RPMI7951 (cell line): Measurements from ENCODE around the gene PLOD2. TPM values are rescaled to one million over a fixed set of nuclear protein-coding genes. Genes with fewer than 3 reads are reported as not detected.
A peak's percentile ranks its signal among the peaks of the same experiment; 100 is the strongest.

ENCODE experiments used
- DNase-seq: peaks from one replicate; pipeline ENCODE4 v3.0.0-alpha.2; 2012; ENCODE audit warnings: low read depth
- total RNA-seq: library from RNA; depleted of rRNA; stranded (reverse); fragments of >200 nt; shearing (Covaris generic); gene quantifications from 2 replicates; pipeline ENCODE4 v1.2.3, GENCODE V29; 2014

The PLOD2 gene
- total RNA-seq, 1 experiment from 2014 or later: 221 TPM

GRCh38 chr3:146166415-146166821, 5.4 kb upstream of the PLOD2 start:
- peak; percentile 98 for DNase-seq

DNA sequence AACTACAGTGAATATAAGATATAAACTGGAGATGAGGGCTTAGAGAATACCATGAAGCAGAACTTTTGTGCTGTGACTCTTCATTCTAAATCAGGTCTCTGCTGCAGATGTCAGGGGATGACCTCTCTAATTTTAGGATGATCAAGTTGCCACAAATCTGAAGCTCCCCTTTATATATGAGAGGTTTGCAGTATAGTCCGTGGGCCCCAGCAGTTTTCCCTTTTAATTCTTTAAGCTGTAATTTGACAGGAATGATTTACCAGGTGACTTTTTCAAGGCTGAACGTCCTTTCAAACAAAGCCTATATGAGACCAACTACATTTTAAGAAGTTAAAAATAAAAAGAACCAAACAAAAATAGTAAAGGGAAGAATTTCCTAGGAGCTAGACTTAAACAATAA, 4.9 kb upstream of the PLOD2 start:
- no peak for DNase-seq

DNA sequence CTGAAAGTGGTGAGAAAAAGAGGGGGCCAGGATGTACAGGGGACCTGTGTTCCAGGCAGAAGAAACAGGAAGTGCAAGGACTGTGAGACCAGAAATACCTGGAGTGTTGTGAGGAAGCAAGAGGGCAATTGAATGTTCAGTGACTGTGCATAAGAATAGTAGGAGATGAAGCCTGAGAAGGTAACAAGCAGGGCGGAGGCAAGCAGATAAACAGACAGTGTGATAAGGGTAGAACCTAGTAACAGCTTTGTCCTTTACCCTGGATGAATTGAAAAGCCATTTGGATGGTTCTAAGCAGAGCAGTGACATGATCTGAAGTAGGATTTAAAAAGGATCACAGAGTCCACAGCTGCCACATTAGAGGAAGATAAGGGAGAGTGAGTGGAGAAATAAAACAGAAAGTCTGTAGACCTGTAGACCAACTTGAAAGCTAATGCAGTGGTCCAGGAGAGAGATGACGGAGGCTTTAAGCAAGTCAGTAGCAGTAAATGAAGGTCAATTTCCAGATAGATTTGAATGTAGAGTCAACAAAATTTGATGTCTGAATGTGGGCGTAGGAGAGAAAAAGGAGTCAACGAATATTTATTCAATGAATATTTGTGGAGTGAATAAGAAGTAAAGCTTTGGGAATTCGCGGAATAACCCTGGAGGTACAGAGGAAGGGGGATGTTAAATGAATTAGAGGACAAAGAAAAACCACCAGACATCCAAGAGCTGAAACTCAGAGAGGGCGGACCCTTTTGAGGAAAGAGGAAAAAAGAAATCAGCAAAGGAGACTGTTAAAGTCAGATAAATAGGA, 4.2 kb upstream of the PLOD2 start:
- DNase-seq: peak; percentile 85

DNA sequence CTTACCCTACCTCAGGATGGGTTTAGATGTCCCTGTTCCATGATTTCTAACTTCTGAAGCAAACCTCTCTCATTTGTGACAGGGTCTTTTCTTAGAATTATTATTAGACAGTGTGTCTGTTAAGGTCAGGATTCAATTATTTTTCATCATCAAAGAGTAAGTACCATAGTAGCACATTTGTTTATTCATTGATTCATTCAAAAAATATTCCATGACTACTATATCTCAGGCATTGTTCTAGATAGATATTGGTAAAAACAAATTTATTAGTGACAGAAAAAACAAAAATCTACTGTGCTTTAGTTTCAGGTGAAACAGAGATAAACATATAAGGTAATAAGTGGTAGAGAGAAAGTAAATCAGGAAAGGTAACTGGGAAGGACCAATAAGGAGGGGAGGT, 3.5 kb upstream of the PLOD2 start:
- no peak for DNase-seq

- DNase-seq: no peak
These were observed 3.1 kb upstream of the PLOD2 start for GRCh38 chr3:146164071-146164470.

DNA sequence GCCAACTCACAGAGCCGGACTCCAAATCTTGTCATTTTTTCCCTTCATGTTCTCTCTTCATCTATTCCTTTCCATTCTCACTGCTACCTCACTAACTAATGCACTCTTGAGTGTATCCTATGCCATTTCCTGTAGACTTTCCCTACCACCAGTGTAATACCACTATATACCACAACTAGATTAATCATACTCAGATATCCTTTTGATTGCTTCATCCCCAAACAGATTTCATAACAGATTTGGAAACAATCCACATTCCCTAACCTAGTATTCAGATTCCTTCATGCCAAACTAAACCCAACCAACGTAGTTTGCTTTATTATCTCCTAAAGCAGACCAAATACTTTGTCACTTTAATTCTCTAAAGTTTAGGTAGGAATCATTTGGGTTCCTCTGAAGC, 2.6 kb upstream of the PLOD2 start:
- DNase-seq: peak; percentile 89

DNA sequence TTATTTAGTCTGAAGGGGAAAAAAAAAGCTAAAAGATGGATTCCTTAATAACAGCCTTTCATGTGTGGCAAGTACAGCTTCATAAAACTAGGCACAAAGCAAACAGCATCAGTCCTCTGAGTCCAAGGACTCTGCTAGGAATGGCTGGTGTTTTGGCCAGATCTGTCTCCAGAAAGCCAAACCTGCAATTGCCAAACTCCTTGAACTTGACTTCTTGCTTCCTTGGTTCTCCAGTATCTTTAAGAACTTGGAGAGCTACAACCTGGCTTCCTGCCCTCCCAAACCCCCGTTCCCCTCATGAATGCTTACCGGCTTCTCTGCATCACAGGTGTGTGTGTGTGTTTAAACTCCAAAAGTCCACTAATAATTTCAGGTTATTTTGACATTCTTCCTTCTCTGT, 1.6 kb upstream of the PLOD2 start:
- DNase-seq: no peak

GRCh38 chr3:146161663-146162002, 649 bp upstream of the PLOD2 start:
- no peak for DNase-seq

DNA sequence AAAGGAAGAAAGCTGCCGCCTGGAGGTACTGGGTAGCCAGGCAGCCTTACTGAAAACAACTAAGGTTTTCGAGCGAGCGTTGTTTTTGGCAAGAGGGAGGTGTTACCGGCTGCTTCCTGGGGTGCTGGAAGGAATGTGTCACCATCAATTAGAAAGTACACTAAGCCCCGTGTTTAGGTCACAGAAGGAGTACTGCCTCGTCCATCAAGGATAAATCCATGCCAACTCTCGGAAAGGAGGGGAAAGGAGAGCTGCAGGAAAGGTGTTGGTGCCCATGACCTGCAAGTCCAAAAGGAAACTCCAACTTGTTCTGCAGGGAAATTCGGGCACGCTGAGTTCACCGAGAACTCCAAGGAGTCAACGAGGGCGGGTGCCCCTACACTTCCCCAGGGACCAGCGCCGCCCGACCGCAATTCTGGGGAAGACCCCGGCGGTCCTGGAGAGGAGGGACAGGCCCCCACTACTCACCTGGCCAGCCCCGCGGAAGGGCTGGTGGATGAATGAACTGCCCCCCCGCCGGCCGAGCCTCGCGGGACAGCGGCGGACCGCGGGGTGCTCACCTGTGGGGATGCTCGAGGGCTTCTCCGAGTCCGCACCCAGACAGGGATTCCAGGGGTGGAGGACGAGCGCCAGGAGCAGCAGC, 542 bp downstream of the PLOD2 start:
- DNase-seq: peak; percentile 89

- DNase-seq: no peak
These were observed 1.2 kb downstream of the PLOD2 start for GRCh38 chr3:146159616-146160320.

DNA sequence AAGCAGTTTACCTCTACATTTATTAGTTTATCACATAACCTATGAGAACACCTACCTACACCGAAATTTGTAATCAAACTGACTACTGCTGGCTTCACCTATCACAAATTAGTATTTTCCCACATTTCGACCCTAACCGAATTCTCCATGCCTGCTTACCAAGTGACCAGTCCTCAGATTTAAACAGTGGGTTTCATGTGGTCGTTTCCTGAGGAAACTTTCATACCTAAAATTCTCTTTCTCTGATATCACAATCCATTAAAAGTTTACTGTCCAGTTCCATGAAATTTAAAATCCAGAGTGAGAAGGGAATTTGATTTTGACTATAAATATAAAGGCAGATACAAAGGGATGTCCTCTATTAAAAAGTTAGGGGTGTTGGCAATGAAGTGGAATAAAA, 1.9 kb downstream of the PLOD2 start:
- DNase-seq: no peak

- no peak for DNase-seq
These were observed 3.5 kb downstream of the PLOD2 start for GRCh38 chr3:146157325-146158060.

DNA sequence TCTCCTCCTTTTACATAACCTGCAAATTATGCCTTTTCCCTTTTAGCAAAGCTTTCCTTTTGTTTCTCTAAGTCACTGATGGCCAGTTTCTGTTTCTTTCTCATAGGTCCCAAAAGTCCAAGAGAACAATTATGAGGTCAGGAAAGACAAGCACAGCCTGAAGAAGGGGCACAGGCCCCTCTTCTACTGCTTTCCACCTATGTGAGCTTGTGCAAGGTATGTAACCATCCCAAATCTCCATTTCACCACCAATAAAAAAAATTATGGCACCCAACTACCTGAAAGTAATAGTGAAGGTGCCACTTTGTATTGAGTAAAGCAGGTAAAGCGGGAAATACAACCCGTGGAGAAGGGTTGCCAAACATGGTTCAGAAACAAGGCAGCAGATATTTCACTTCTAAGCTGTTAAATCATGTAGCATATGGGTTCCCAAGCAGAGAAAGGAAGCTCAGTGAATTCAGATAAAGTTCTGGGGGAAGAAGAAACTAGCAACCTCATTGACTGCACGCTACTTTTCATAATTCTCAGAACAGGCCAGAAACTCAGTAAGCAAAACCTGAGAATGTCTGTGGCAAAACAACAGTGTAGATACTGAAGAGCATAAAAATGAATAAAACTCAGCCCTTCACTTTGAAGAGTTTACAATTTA, 4.2 kb downstream of the PLOD2 start:
- DNase-seq: no peak

- peak; percentile 72 for DNase-seq
These were observed 4.9 kb downstream of the PLOD2 start for GRCh38 chr3:146156095-146156494.

DNA sequence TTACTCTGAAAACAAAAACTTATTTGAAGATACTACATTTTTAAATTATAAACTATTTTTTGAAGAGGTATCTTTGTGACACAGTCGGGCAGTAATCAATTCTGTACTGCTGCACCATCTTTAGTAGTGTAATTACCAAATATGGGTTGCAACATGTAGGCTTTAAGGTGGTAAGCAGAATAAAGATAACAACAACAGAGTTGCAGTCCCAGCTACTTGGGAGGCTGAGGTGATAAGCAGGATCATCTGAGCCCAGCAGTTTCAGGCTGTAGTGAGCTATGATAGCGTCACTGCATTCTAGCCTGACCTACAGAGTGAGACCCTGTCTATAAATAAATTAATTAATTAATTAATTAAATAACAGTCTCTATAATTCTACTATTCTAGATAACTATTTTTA, 6.0 kb downstream of the PLOD2 start:
- DNase-seq: no peak

- DNase-seq: no peak
These were observed 6.7 kb downstream of the PLOD2 start for GRCh38 chr3:146154316-146154715.

DNA sequence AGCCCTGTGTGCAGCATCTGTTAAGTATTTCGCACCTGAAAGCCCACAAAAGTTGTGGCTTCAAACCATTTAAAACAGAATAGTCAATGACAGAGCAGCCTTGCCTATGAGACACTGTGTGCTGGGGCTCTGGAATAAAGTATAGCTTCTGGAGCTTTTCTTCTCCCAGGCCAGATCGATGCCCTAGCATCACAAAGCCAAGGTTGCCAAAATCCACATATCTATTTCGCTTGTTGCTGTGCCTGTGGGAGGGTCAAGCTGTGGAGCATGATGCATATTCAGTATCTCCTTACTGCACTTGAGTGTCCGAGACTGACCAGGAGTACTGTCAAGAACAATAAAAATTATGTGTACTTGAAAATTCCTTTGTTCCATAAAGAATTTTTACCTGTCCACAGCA, 7.6 kb downstream of the PLOD2 start:
- no peak for DNase-seq

DNA sequence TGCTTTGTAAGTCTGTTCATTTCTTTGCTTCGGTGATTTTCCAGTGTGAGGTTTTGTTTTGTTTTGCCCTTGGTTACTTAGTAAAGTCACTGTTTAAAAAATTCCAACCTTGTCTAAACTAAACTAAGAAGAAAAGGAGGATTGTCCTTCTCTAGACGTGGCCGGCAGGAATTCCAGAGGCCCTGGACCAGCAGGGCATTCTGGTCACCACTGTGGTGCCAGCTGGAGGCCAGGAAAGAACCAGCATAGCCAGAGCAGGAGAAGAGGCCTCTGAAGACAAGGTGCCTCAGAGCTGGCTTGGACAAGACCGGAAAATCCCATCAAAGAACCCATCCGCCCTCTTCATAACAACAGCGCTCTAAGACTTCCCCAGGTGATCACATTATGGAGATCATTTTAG, 8.2 kb downstream of the PLOD2 start:
- peak; percentile 61 for DNase-seq

GRCh38 chr3:146148468-146148931, 12.5 kb downstream of the PLOD2 start:
- DNase-seq: no peak

DNA sequence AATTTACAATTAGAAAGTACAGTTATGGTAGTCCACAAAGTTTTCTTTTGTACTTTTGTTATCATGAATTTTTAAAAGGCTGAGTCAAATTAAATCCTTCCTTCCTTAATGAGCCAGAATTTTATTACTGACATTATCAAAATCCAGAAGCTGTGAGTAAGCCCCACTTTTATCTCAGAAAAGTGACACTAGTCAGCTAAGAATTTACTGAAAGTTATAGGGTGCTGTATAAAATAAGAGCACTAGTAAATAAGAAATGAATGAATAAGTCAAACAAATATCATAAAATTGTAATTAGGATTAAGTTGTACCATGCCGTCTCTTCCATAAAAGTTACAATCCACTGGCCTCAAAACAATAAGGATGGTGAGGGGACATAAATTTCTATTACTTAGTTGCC, 15.3 kb downstream of the PLOD2 start:
- DNase-seq: no peak

GRCh38 chr3:146142757-146143156, 18.2 kb downstream of the PLOD2 start:
- DNase-seq: peak; percentile 63
